ENCODE measurements around the gene HHAT.

HHAT gene

GRCh38 chr1:210624722-210625121 is 296.0 kb downstream of the HHAT start:
- DNase-seq, result no peak

GRCh38 chr1:210625715-210626114 is 297.0 kb downstream of the HHAT start:
- no peaks in the 10 kb centered on the region for H3K27me3 Mint-ChIP-seq
- H3K27ac Mint-ChIP-seq, result no peak overlapping the region
- H3K4me3 Mint-ChIP-seq, result no peak overlapping the region
- no peaks in the 10 kb centered on the region for H3K4me1 Mint-ChIP-seq
- H3K36me3 Mint-ChIP-seq (ENCODE audit: low read depth), result no peaks in the 10 kb centered on the region
- H3K9me3 Mint-ChIP-seq, result no peaks in the 10 kb centered on the region
- ATAC-seq (no peak), DNase-seq (no peak)

More at GRCh38 chr1:210624722-210625121, 296.0 kb downstream of the HHAT start:
- H3K27ac Mint-ChIP-seq, result no peak overlapping the region
- no peak overlapping the region for H3K4me3 Mint-ChIP-seq
- no peaks in the 10 kb centered on the region for H3K4me1 Mint-ChIP-seq
- no peak for ATAC-seq
- no peaks in the 10 kb centered on the region for H3K9me3 Mint-ChIP-seq
- H3K36me3 Mint-ChIP-seq (ENCODE audit: low read depth), result no peaks in the 10 kb centered on the region
- H3K27me3 Mint-ChIP-seq, result no peaks in the 10 kb centered on the region

- no peaks in the 10 kb centered on the region for H3K4me1 Mint-ChIP-seq
- no peak overlapping the region for H3K27ac Mint-ChIP-seq
- DNase-seq, result no peak
Observed at GRCh38 chr1:210626341-210626740, 297.6 kb downstream of the HHAT start.

GRCh38 chr1:210627755-210628154 is 299.1 kb downstream of the HHAT start:
- H3K27me3 Mint-ChIP-seq, result no peaks in the 10 kb centered on the region
- H3K4me3 Mint-ChIP-seq, result no peak overlapping the region
- ATAC-seq (no peak), DNase-seq (no peak)
- H3K27ac Mint-ChIP-seq, result no peak overlapping the region
- H3K4me1 Mint-ChIP-seq, result no peaks in the 10 kb centered on the region
- H3K9me3 Mint-ChIP-seq, result no peaks in the 10 kb centered on the region
- no peaks in the 10 kb centered on the region for H3K36me3 Mint-ChIP-seq (ENCODE audit: low read depth)

More at GRCh38 chr1:210626341-210626740, 297.6 kb downstream of the HHAT start:
- Mint-ChIP-seq H3K27me3 (no peaks in the 10 kb centered on the region), H3K36me3 (ENCODE audit: low read depth) (no peaks in the 10 kb centered on the region), H3K9me3 (no peaks in the 10 kb centered on the region), H3K4me3 (no peak overlapping the region)
- ATAC-seq, result no peak

- Mint-ChIP-seq H3K36me3 (ENCODE audit: low read depth) (no peaks in the 10 kb centered on the region), H3K9me3 (no peaks in the 10 kb centered on the region)
- ATAC-seq, result no peak
Observed at GRCh38 chr1:210629276-210629675, 300.6 kb downstream of the HHAT start.

GRCh38 chr1:210631399-210631798 is 302.7 kb downstream of the HHAT start:
- ATAC-seq, result no peak
- no peaks in the 10 kb centered on the region for H3K36me3 Mint-ChIP-seq (ENCODE audit: low read depth)
- DNase-seq, result no peak
- no peaks in the 10 kb centered on the region for H3K9me3 Mint-ChIP-seq
- no peaks in the 10 kb centered on the region for H3K27me3 Mint-ChIP-seq
- no peak overlapping the region for H3K4me3 Mint-ChIP-seq
- H3K4me1 Mint-ChIP-seq, result no peaks in the 10 kb centered on the region
- no peak overlapping the region for H3K27ac Mint-ChIP-seq

More at GRCh38 chr1:210629276-210629675, 300.6 kb downstream of the HHAT start:
- H3K4me3 Mint-ChIP-seq, result no peak overlapping the region
- no peak for DNase-seq
- no peaks in the 10 kb centered on the region for H3K27me3 Mint-ChIP-seq
- no peaks in the 10 kb centered on the region for H3K4me1 Mint-ChIP-seq
- no peak overlapping the region for H3K27ac Mint-ChIP-seq

- Mint-ChIP-seq H3K4me1 (no peaks in the 10 kb centered on the region), H3K27me3 (no peaks in the 10 kb centered on the region), H3K4me3 (no peak overlapping the region), H3K36me3 (ENCODE audit: low read depth) (no peaks in the 10 kb centered on the region), H3K27ac (no peak overlapping the region), H3K9me3 (no peaks in the 10 kb centered on the region)
- ATAC-seq, result no peak
- DNase-seq, result no peak
Observed at GRCh38 chr1:210633140-210633539, 304.4 kb downstream of the HHAT start.

GRCh38 chr1:210633636-210634035 is 304.9 kb downstream of the HHAT start:
- Mint-ChIP-seq H3K27me3 (no peaks in the 10 kb centered on the region), H3K4me1 (no peaks in the 10 kb centered on the region), H3K36me3 (ENCODE audit: low read depth) (no peaks in the 10 kb centered on the region), H3K27ac (no peak overlapping the region), H3K4me3 (no peak overlapping the region), H3K9me3 (no peaks in the 10 kb centered on the region)
- DNase-seq (no peak), ATAC-seq (no peak)

- no peaks in the 10 kb centered on the region for H3K4me1 Mint-ChIP-seq
- DNase-seq (no peak), ATAC-seq (no peak)
- H3K36me3 Mint-ChIP-seq (ENCODE audit: low read depth), result no peaks in the 10 kb centered on the region
- H3K27ac Mint-ChIP-seq, result no peak overlapping the region
- H3K9me3 Mint-ChIP-seq, result no peaks in the 10 kb centered on the region
- no peak overlapping the region for H3K4me3 Mint-ChIP-seq
- H3K27me3 Mint-ChIP-seq, result no peaks in the 10 kb centered on the region
Observed at GRCh38 chr1:210635108-210635507, 306.4 kb downstream of the HHAT start.

GRCh38 chr1:210641582-210641981 is 312.9 kb downstream of the HHAT start:
- no peak overlapping the region for H3K4me3 Mint-ChIP-seq
- no peaks in the 10 kb centered on the region for H3K9me3 Mint-ChIP-seq
- ATAC-seq (no peak), DNase-seq (no peak)
- H3K27ac Mint-ChIP-seq, result no peak overlapping the region
- H3K36me3 Mint-ChIP-seq (ENCODE audit: low read depth), result no peaks in the 10 kb centered on the region
- H3K4me1 Mint-ChIP-seq, result no peaks in the 10 kb centered on the region
- H3K27me3 Mint-ChIP-seq, result no peaks in the 10 kb centered on the region

- Mint-ChIP-seq H3K27me3 (no peaks in the 10 kb centered on the region), H3K9me3 (no peaks in the 10 kb centered on the region), H3K4me1 (peaks cover 9% of the 10 kb centered on the region), H3K27ac (no peak overlapping the region), H3K4me3 (no peak overlapping the region), H3K36me3 (ENCODE audit: low read depth) (no peaks in the 10 kb centered on the region)
- DNase-seq (no peak), ATAC-seq (no peak)
Observed at GRCh38 chr1:210645582-210646257, 317.0 kb downstream of the HHAT start.

GRCh38 chr1:210646258-210646616 is 317.5 kb downstream of the HHAT start:
- Mint-ChIP-seq H3K4me3 (no peak overlapping the region), H3K27me3 (no peaks in the 10 kb centered on the region), H3K9me3 (no peaks in the 10 kb centered on the region), H3K36me3 (ENCODE audit: low read depth) (no peaks in the 10 kb centered on the region), H3K4me1 (peaks cover 9% of the 10 kb centered on the region), H3K27ac (no peak overlapping the region)
- ATAC-seq (no peak), DNase-seq (no peak)

- Mint-ChIP-seq H3K27me3 (no peaks in the 10 kb centered on the region), H3K4me3 (no peak overlapping the region), H3K4me1 (peaks cover 9% of the 10 kb centered on the region), H3K36me3 (ENCODE audit: low read depth) (no peaks in the 10 kb centered on the region), H3K9me3 (no peaks in the 10 kb centered on the region), H3K27ac (no peak overlapping the region)
- peak; percentile 54 for ATAC-seq
- no peak for DNase-seq
Observed at GRCh38 chr1:210647406-210648333, 319.0 kb downstream of the HHAT start.

- Mint-ChIP-seq H3K9me3 (peaks cover 2% of the 10 kb centered on the region), H3K36me3 (ENCODE audit: low read depth) (no peaks in the 10 kb centered on the region), H3K27me3 (no peaks in the 10 kb centered on the region), H3K4me1 (peaks cover 9% of the 10 kb centered on the region), H3K4me3 (no peak overlapping the region), H3K27ac (no peak overlapping the region)
- ATAC-seq (no peak), DNase-seq (no peak)
Observed at GRCh38 chr1:210648588-210649269, 320.0 kb downstream of the HHAT start.

- ATAC-seq, result no peak
Observed at GRCh38 chr1:210650403-210650802, 321.7 kb downstream of the HHAT start.

More at GRCh38 chr1:210650403-210650802, 321.7 kb downstream of the HHAT start:
- Mint-ChIP-seq H3K9me3 (peaks cover 5% of the 10 kb centered on the region), H3K27me3 (no peaks in the 10 kb centered on the region), H3K4me1 (peaks cover 9% of the 10 kb centered on the region), H3K27ac (no peak overlapping the region), H3K36me3 (ENCODE audit: low read depth) (no peaks in the 10 kb centered on the region), H3K4me3 (no peak overlapping the region)
- no peak for DNase-seq

Measured in activated naive CD8-positive, alpha-beta T cell treated with anti-CD3 and anti-CD28 coated beads, Interleukin-2, amount 50 U/mL, for 24 hours (primary cell).